Smooth muscle cell (in vitro differentiated cells): ENCODE results near the gene UPK1B. TPM values are rescaled to one million over a fixed set of nuclear protein-coding genes. Genes with fewer than 3 reads are reported as not detected.

Experiments used
- DNase-seq: peaks from one replicate; lab custom pipeline; 2025; ENCODE audit not compliant: unreplicated experiment; lab: John Stamatoyannopoulos, UW
- H2AFZ ChIP-seq: fragments of 200-600 bp; sonication (generic); 2 replicates; pipeline ENCODE4 v1.6.0; 2016; ENCODE audit warnings: antibody characterized with exemption, low read depth, mild to moderate bottlenecking
- H3F3A ChIP-seq: fragments of 200-600 bp; sonication (generic); 2 replicates; pipeline ENCODE4 v1.6.0; 2017; ENCODE audit warnings: antibody characterized with exemption, low read depth
- H3K27ac ChIP-seq: fragments of 200-600 bp; sonication (generic); 2 replicates; pipeline ENCODE4 v1.5.1; 2016; ENCODE audit warnings: low read depth, mild to moderate bottlenecking
- H3K27me3 ChIP-seq: fragments of 200-600 bp; sonication (generic); 2 replicates; pipeline ENCODE4 v1.6.1; 2016; ENCODE audit warnings: low read depth, mild to moderate bottlenecking
- H3K36me3 ChIP-seq: fragments of 200-600 bp; sonication (generic); 2 replicates; pipeline ENCODE4 v1.5.1; 2016; ENCODE audit warnings: low read depth
- H3K4me1 ChIP-seq: fragments of 200-600 bp; sonication (generic); 2 replicates; pipeline ENCODE4 v1.5.1; 2016; ENCODE audit warnings: low read depth
- H3K4me2 ChIP-seq: fragments of 200-600 bp; sonication (generic); 2 replicates; pipeline ENCODE4 v1.6.0; 2016; ENCODE audit warnings: mild to moderate bottlenecking
- H3K4me3 ChIP-seq: fragments of 200-600 bp; sonication (generic); 2 replicates; pipeline ENCODE4 v1.5.1; 2016; ENCODE audit warnings: mild to moderate bottlenecking
- H3K79me2 ChIP-seq: fragments of 200-600 bp; sonication (generic); 2 replicates; pipeline ENCODE4 v1.6.0; 2016; ENCODE audit warnings: low read depth, mild to moderate bottlenecking
- H3K9ac ChIP-seq: fragments of 200-600 bp; sonication (generic); 2 replicates; pipeline ENCODE4 v1.6.0; 2016; ENCODE audit warnings: low read depth
- H3K9me3 ChIP-seq: fragments of 200-600 bp; sonication (generic); replicated peaks from 2 replicates; pipeline ENCODE4 v1.5.1; 2016; ENCODE audit warnings: low read depth
- H4K20me1 ChIP-seq: fragments of 200-600 bp; sonication (generic); 2 replicates; pipeline ENCODE4 v1.6.0; 2016; ENCODE audit warnings: low read depth
- CTCF ChIP-seq: fragments of 200-600 bp; sonication (generic); IDR thresholded peaks from 2 replicates; pipeline ENCODE4 v1.5.1; 2017; ENCODE audit warnings: borderline replicate concordance, mild to moderate bottlenecking, antibody characterized with exemption; ENCODE audit not compliant: insufficient read depth, poor library complexity, severe bottlenecking
- WGBS: methylation state at CpG from one replicate; pipeline ENCODE4 v1.1.7; 2016; ENCODE audit warnings: low lambda C conversion rate; 5-methylcytosine and 5-hydroxymethylcytosine counted together
- polyA plus RNA-seq: library from polyadenylated mRNA; unstranded; fragments of >200 nt; fragmentation: Nextera tagmentation; extraction: Ambion mirVana; gene quantifications from 2 replicates; pipeline ENCODE4 v1.2.1, GENCODE V29; 2016
- total RNA-seq: library from RNA; depleted of rRNA; stranded (reverse); fragments of >200 nt; gene quantifications from 2 replicates; pipeline ENCODE4 v1.2.3, GENCODE V29; 2014

Gene UPK1B
- total and polyA plus RNA-seq, 2 experiments from 2014 or later: 1.1 to 9.1 TPM

GRCh38 chr3:119194237-119195150 lies 21.1 kb downstream of the UPK1B start:
- WGBS: 77% methylated on average over 7 of the region's 7 CpGs
- Histone ChIP-seq H3K36me3 (no peaks in the 10 kb centered on the region), H3K4me1 (no peaks in the 10 kb centered on the region), H3K79me2 (no peaks in the 10 kb centered on the region), H2AFZ (no peak overlapping the region), H3K27me3 (no peaks in the 10 kb centered on the region), H3K4me2 (no peak overlapping the region), H3K4me3 (no peak overlapping the region), H3F3A (no peaks in the 10 kb centered on the region), H3K9ac (no peak overlapping the region), H3K9me3 (no peaks in the 10 kb centered on the region), H3K27ac (no peak overlapping the region), H4K20me1 (no peaks in the 10 kb centered on the region)
- TF ChIP-seq CTCF: no peak
- no peak for DNase-seq

- Histone ChIP-seq H2AFZ (no peak overlapping the region), H3K27me3 (no peaks in the 10 kb centered on the region), H3K4me2 (no peak overlapping the region), H3K79me2 (no peaks in the 10 kb centered on the region), H3K4me1 (no peaks in the 10 kb centered on the region), H3K36me3 (no peaks in the 10 kb centered on the region), H3K9me3 (no peaks in the 10 kb centered on the region), H3K9ac (no peak overlapping the region), H3K27ac (no peak overlapping the region), H4K20me1 (no peaks in the 10 kb centered on the region), H3K4me3 (no peak overlapping the region), H3F3A (no peaks in the 10 kb centered on the region)
- TF ChIP-seq CTCF: no peak
- WGBS: 77% methylated on average over 1 of the region's 1 CpG
- DNase-seq: no peak
These were observed 21.7 kb downstream of the UPK1B start for GRCh38 chr3:119195151-119195476.

DNA sequence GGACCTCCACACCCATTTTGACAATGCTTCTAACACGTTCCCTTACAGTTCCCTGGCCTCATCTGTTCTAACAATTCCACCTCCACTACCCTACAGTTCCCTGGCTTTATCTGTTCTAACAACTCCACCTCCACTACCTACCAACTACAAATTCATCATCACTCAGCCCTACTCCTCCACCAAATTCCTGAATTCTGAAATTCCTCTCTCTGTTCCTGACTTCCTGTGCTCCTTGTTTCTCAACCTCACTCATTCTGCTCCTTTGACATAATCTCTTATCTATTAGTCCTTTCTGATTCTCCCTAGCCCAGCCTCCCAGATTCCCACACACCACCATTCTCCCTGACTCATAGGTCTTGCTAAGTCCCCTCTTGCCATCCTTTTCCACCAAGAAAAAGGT lies 22.5 kb downstream of the UPK1B start:
- H3K27ac ChIP-seq: no peak overlapping the region
- no peaks in the 10 kb centered on the region for H3K4me1 ChIP-seq
- no peak for TF ChIP-seq CTCF
- no peaks in the 10 kb centered on the region for H3K9me3 ChIP-seq
- H3K4me3 ChIP-seq: no peak overlapping the region
- no peak overlapping the region for H2AFZ ChIP-seq
- no peak overlapping the region for H3K9ac ChIP-seq
- no peaks in the 10 kb centered on the region for H3K36me3 ChIP-seq
- 88% methylated on average over 1 of the region's 1 CpG for WGBS
- DNase-seq: no peak
- no peaks in the 10 kb centered on the region for H3F3A ChIP-seq
- H3K27me3 ChIP-seq: no peaks in the 10 kb centered on the region
- H3K4me2 ChIP-seq: no peak overlapping the region
- H3K79me2 ChIP-seq: no peaks in the 10 kb centered on the region
- no peaks in the 10 kb centered on the region for H4K20me1 ChIP-seq

GRCh38 chr3:119205209-119205608 lies 31.8 kb downstream of the UPK1B start:
- H3K4me1 ChIP-seq: no peaks in the 10 kb centered on the region

More at GRCh38 chr3:119205209-119205608, 31.8 kb downstream of the UPK1B start:
- TF ChIP-seq CTCF: no peak
- Histone ChIP-seq H3K27ac (no peak overlapping the region), H3K9ac (no peak overlapping the region), H4K20me1 (no peaks in the 10 kb centered on the region), H2AFZ (no peak overlapping the region), H3K79me2 (no peaks in the 10 kb centered on the region), H3K4me2 (no peak overlapping the region), H3K9me3 (no peaks in the 10 kb centered on the region), H3F3A (no peaks in the 10 kb centered on the region), H3K36me3 (no peaks in the 10 kb centered on the region), H3K4me3 (no peak overlapping the region), H3K27me3 (no peaks in the 10 kb centered on the region)
- DNase-seq: no peak
- 85% methylated on average over 8 of the region's 8 CpGs for WGBS
